K562 (cell line): ENCODE results near the gene HDAC1.

Source experiments
- CREB5 ChIP-seq: fragments of 250-450 bp; sonication (Bioruptor Pico); IDR thresholded peaks from 2 replicates; pipeline ENCODE4 v1.5.0; 2020; ENCODE audit warnings: mild to moderate bottlenecking
- ZFP30 ChIP-seq: fragments of 250-450 bp; sonication (Bioruptor Pico); IDR thresholded peaks from 2 replicates; pipeline ENCODE4 v1.8.0; 2022; ENCODE audit warnings: moderate library complexity, mild to moderate bottlenecking, inconsistent platforms, borderline replicate concordance

- no peak for TF ChIP-seq ZFP30 (CRISPR knock-in tag)
- TF ChIP-seq CREB5 (CRISPR knock-in tag): no peak
Observed at GRCh38 chr1:32273391-32274208, 18.3 kb upstream of the HDAC1 start.
